GM11168 (cell line): ENCODE measurements around the gene ASB13.

Experiments
- in situ Hi-C: fragments of 300-500 bp; cut with MboI; formaldehyde crosslinking; loops from one replicate; pipeline ENCODE4 v1.12.0; 2022; ENCODE audit warnings: low sequenced_read_pairs; ENCODE audit not compliant: unreplicated experiment

The ASB13 gene

GRCh38 chr10:5648494-5649457, 17.6 kb downstream of the ASB13 start:
- in situ Hi-C loops = no loop called here

GRCh38 chr10:5647507-5648240, 18.7 kb downstream of the ASB13 start:
- in situ Hi-C loops = no loop called here

- in situ Hi-C loops = no loop called here
Observed at GRCh38 chr10:5645944-5646617, 20.3 kb downstream of the ASB13 start.

- in situ Hi-C loops = no loop called here
Observed at GRCh38 chr10:5645375-5645774, 21.0 kb downstream of the ASB13 start.

DNA sequence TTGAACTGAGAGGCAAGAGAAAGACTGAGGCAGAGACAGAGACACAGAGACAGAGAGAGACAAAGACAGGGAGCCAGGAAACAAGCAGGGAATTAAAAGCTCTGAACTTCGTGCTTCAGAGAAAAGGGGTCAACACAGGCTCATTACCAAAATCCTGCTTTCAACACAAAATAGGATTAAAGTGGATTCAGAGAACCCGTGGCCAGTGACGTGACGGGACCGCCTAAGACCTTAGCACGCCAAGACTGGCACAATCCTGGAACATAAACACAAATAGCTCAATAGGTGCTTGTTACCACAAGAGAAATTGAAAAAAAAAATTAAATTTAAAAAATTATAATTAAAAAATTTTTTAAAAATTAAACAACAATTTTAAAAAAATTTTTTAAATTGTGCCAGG, 21.5 kb downstream of the ASB13 start:
- in situ Hi-C loops = no loop called here

DNA sequence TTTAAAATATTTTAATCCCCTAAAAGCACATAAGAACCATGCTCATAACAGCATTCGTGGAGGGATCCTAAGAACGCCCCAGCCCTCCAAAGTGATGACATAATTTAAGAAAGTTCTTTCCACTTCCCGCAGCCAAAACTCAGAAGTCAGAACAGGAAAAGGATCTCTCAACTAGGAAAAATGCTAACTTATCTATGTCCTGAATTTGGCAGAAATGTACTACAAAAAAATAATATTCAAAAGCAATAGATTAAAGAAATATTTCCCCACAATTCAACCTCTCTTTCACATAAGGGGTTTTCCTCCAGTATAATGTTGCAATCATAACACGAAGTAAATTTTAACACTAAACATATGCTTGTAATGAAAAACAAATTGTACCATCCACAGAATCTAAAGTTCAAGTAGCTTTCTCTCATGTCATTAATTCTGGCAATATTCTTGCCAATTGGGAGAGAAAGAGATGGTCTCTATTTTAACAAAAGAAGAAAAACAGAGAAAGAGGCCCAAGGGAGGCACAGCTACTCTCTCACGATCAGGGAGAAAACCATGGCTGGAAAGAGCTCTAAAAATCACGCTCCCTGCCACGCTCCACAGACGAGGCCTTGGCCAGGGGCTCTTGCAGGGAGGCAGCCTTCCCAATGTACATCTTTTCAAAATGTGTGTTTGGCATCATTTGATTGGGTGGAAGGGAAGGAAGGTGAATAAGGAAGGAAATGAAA, 22.9 kb downstream of the ASB13 start:
- in situ Hi-C loops = no loop called here

GRCh38 chr10:5641501-5641900, 24.9 kb downstream of the ASB13 start:
- in situ Hi-C loops = no loop called here

- in situ Hi-C loops = no loop called here
Observed at GRCh38 chr10:5640501-5640900, 25.9 kb downstream of the ASB13 start.

DNA sequence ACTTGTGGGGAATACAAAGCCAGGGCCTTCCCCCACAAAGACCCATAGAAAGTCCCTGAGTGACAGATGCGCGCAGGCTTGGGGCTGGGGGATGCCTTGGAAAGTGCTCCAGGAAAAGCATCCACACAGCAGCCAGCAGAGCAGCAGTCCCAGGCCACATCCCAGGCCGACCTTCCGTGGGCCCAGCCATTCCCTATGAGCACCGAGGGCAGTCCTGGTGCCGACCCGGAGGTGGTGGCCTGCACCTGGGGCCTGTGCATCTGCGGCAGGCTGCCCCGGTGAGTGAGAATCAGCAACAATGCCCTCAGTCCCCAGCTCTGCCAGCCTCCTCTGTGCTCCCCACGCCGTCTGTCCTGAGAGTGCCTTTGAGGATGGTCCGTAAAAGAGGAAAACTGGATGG, 26.4 kb downstream of the ASB13 start:
- in situ Hi-C loops = no loop called here

- in situ Hi-C loops = no loop called here
Observed at GRCh38 chr10:5639066-5639465, 27.3 kb downstream of the ASB13 start.

- in situ Hi-C loops = no loop called here
Observed at GRCh38 chr10:5638494-5638893, 27.9 kb downstream of the ASB13 start.

- in situ Hi-C loops = no loop called here
Observed at GRCh38 chr10:5634918-5635317, 31.5 kb downstream of the ASB13 start.

- in situ Hi-C loops = no loop called here
Observed at GRCh38 chr10:5633166-5633749, 33.1 kb downstream of the ASB13 start.

- in situ Hi-C loops = no loop called here
Observed at GRCh38 chr10:5632446-5632845, 33.9 kb downstream of the ASB13 start.

DNA sequence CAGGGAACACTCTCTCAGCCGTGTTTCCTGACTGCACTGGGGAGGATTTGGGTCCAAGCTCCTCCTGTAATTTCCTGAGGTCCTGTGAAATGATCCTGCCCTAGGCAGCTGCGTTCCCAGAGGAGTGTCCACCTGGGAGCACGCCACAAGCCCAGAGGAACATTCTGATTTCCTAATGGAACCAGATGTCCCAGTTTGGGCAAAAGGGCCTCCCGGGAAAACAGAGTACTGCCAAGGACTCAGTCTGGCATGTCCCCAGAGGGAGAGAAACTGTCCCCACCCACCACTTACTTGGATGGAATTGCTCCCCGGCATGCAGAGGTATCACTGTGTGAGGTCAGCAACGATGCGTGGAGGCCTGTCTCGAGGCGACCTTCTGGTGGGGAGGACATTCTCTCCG, 34.5 kb downstream of the ASB13 start:
- in situ Hi-C loops = no loop called here

GRCh38 chr10:5630112-5630436, 36.3 kb downstream of the ASB13 start:
- in situ Hi-C loops = no loop called here

DNA sequence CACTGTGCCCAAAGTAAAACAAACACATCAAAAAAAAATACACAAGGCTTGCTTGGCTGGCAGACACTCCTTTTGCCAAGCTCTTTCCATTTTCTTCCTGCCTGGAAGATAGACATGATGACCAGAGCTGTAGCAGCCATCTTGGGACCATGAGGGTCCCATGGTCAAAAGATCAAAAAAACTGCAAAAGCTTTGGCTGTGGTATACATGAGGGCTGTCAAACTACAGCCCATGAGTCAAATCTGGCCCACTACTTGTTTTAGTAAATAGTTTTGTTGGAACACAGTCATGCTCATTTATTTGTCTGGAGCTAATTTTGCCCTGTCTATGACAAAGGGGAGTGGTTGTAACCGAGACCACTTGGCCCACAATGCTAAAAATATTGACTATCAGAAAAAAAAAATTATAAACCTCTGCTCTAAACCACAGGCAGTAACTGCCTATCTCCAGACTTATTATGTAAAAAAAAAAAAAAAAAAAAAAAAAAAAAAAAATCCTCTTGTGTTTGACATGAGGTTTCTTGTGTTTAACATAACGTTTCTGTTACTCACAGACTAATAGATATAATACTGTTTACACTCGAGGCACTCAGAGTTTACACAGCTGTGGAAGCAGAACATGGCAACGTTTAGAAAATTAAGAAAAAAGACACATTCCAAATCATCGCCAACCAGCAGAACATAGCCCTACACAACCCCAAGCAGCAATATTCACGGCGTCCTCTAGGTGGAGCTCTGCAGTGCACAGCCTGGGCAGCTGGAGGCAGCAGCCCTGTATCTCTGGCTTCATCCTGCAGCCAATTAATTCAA, 36.9 kb downstream of the ASB13 start:
- in situ Hi-C loops = no loop called here

DNA sequence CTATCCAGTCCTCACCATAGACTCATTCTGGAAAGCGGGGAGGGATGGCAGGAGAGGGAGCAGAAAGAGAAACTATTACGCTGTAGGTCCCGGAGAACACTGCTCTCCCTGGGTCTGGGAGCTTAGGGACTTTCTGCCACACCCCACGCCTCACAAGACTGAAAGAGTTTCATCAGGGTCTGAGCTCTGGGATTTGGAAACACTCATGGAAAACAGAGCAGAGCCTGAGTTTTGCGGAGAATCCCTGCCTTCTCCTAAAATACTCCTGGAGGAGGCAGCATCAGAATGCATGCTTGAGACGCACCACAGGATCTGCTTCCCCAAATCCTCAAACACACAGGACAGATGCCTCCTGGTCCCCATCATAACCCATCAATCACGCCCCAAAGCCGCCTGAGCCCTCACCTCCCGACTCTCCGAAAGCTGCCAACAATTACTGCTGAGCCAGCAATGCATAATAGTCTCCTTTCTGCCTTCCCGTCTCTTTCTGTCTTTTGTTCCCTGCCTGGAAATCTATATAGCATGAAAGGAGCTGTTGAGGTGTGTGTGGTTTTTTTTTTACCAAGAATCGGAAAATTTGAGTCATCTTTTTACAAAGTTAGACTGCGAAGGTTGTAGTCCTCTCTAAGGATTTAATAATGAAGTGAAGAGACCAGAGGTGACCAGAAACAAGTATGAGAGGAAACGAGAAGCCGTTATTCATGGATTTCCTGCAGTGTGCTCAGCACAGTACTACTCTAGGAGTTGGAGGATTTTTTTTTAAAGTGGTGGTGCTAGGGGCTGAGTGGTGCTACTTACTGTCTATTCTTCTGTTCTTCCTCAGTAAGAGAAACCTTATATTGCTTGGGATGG, 37.7 kb downstream of the ASB13 start:
- in situ Hi-C loops = no loop called here
